Measurements from ENCODE around the gene HDAC10.

HDAC10 gene

DNA sequence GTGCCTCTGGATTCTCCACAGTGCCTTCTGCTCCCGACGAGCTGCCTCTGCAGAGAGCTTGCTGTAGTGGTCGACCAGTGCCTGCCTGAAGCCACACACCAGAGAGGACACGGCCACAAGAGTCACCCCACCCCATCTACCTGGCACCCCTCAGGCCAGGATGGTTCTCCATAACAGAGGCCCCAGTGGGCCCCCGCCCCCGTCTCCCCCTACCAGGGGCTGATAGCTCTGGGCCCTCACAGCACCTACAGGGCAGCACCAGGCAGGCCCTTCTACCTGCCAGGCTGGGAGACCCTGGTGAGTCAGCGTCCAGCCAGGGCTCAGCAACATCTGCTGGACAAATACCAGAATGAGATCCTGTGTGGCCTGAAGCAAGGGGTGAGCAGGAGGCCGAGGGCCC lies 28.6 kb downstream of the HDAC10 start:
- H3K4me1 ChIP-seq (ENCODE audit: control insufficient read depth in 1 of 2, insufficient read depth in 1 of 2, low read depth in 1 of 2, low read length in 1 of 2): no peaks in the 10 kb centered on the region
- H3K27me3 ChIP-seq: no peaks in the 10 kb centered on the region
- H3K27ac ChIP-seq: no peak overlapping the region
- peaks cover 99% of the 10 kb centered on the region for H3K36me3 ChIP-seq
- no peaks in the 10 kb centered on the region for H3K9me3 ChIP-seq
- TF ChIP-seq, protein P1, sequence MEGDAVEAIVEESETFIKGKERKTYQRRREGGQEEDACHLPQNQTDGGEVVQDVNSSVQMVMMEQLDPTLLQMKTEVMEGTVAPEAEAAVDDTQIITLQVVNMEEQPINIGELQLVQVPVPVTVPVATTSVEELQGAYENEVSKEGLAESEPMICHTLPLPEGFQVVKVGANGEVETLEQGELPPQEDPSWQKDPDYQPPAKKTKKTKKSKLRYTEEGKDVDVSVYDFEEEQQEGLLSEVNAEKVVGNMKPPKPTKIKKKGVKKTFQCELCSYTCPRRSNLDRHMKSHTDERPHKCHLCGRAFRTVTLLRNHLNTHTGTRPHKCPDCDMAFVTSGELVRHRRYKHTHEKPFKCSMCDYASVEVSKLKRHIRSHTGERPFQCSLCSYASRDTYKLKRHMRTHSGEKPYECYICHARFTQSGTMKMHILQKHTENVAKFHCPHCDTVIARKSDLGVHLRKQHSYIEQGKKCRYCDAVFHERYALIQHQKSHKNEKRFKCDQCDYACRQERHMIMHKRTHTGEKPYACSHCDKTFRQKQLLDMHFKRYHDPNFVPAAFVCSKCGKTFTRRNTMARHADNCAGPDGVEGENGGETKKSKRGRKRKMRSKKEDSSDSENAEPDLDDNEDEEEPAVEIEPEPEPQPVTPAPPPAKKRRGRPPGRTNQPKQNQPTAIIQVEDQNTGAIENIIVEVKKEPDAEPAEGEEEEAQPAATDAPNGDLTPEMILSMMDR (IDR thresholded peaks at IDR 0.05): no peak
- H3K4me3 ChIP-seq (ENCODE audit: low read depth in 1 of 2, low read length in 1 of 2): no peak overlapping the region

DNA sequence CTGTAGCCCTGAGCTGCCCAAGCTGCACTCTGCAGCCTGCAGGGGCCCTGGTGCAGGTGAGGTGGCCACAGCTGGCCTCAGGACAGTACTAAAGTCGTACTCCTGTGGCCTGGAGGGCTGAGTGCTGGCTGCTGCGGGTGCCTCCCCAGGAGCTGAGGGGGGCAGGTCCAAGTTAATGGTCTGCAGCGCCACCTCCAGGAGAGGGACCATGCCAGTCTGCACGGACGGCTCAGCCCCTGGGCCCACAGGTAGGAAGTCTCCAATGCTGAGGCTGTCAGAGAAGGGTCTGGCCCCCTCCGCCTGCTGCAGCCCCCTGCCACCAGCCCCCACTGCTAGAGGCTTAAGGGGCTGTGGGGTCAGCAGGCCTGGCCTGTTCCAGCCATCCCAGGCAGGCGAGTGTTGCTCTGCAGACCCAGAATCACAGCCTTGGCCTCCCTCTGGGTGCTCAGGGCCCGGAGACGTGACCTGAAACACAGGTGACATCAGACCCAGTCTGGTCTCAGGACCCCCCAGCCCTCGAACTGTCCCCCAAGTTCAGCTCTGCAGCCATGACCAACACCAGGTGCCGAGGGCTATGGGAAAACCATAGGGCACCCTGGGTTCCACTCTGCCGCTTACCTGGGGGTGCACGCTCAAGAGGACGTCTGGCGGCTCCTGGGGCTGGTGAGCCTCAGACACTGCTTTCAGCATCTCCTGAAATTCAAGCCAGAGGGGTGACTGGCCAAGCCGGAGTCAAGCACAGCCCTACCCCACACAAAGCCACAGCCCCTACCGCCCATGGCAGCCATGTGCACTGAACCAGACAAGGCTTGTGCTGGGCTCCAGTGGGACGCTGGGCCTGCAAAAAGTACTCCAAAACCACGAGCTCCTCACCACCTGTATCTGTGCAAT lies 29.4 kb downstream of the HDAC10 start:
- TF ChIP-seq, protein P1 (IDR thresholded peaks at IDR 0.05): no peak
- Histone ChIP-seq H3K36me3 (peaks cover 99% of the 10 kb centered on the region), H3K4me1 (ENCODE audit: control insufficient read depth in 1 of 2, insufficient read depth in 1 of 2, low read depth in 1 of 2, low read length in 1 of 2) (no peaks in the 10 kb centered on the region), H3K27me3 (no peaks in the 10 kb centered on the region), H3K9me3 (no peaks in the 10 kb centered on the region), H3K4me3 (ENCODE audit: low read depth in 1 of 2, low read length in 1 of 2) (no peak overlapping the region), H3K27ac (no peak overlapping the region)

DNA sequence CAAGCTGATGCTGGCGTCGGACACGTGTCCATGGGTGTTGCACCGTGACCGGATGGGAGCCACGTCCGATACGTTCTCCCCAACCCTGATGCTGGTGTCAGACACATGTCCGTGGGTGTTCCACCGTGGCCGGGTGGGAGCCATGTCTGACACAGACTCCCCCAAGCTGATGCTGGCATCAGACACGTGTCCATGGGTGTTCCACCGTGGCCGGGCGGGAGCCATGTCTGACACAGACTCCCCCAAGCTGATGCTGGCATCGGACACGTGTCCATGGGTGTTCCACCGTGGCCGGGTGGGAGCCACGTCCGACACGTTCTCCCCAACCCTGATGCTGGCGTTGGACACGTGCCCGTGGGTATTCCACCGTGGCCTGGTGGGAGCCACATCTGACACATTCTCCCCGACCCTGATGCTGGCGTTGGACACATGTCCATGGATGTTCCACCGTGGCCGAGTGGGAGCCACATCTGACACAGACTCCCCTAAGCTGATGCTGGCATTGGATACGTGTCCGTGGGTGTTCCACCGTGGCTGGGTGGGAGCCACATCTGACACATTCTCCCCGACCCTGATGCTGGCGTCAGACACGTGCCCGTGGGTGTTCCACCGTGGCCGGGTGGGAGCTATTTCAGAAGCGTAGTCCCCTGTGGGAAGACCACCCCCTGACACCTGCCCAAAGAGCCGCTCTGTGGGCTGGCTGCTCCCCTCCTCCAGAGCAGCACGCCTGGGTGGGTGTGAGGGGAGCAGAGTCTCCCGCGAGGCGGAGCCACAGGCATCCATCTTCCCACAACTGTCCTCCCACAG lies 30.3 kb downstream of the HDAC10 start:
- Histone ChIP-seq H3K36me3 (peaks cover 99% of the 10 kb centered on the region), H3K9me3 (no peaks in the 10 kb centered on the region), H3K4me3 (ENCODE audit: low read depth in 1 of 2, low read length in 1 of 2) (no peak overlapping the region), H3K27me3 (no peaks in the 10 kb centered on the region), H3K27ac (no peak overlapping the region), H3K4me1 (ENCODE audit: control insufficient read depth in 1 of 2, insufficient read depth in 1 of 2, low read depth in 1 of 2, low read length in 1 of 2) (no peaks in the 10 kb centered on the region)
- TF ChIP-seq, protein P1 (IDR thresholded peaks at IDR 0.05): no peak

DNA sequence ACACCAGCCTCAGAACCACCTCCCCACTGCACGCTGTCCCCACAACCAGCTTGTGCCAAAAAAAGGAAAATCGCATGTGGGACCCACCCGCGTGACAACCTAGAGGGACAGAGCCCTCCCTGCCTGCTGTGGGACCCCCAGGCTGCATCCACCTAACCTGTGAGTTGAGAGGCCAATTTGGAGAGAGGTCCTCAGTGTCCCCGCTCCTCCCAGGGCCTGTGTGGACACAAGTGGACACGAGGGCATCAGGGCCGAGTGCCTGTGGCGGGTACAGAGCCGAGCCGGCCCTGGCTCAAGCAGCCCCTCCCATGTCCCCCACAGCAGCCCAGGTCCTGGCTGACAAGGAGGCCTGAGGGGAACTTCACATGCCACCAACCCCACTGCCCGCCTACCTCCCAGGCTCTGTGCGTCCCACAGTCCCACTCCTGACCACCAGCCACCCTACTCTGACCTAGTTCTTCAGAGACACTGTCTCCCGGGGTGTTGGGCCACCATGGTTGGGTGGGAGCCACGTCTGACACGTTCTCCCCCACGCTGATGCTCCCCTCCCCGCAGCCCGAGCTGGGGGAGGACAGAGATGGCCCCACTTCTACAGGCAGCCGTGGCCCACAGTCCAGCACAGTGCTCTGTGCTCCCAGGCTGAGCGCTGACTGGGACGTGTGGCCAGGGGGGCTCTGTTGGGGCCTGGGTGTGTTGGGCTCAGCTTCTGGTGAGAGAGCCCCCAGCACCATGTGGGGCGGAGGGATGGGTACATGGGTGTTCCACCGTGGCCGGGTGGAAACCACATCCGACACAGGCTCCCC lies 31.1 kb downstream of the HDAC10 start:
- Histone ChIP-seq H3K36me3 (peaks cover 99% of the 10 kb centered on the region), H3K4me3 (ENCODE audit: low read depth in 1 of 2, low read length in 1 of 2) (no peak overlapping the region), H3K9me3 (no peaks in the 10 kb centered on the region), H3K4me1 (ENCODE audit: control insufficient read depth in 1 of 2, insufficient read depth in 1 of 2, low read depth in 1 of 2, low read length in 1 of 2) (no peaks in the 10 kb centered on the region), H3K27me3 (no peaks in the 10 kb centered on the region), H3K27ac (no peak overlapping the region)
- TF ChIP-seq, protein P1 (IDR thresholded peaks at IDR 0.05): no peak

DNA sequence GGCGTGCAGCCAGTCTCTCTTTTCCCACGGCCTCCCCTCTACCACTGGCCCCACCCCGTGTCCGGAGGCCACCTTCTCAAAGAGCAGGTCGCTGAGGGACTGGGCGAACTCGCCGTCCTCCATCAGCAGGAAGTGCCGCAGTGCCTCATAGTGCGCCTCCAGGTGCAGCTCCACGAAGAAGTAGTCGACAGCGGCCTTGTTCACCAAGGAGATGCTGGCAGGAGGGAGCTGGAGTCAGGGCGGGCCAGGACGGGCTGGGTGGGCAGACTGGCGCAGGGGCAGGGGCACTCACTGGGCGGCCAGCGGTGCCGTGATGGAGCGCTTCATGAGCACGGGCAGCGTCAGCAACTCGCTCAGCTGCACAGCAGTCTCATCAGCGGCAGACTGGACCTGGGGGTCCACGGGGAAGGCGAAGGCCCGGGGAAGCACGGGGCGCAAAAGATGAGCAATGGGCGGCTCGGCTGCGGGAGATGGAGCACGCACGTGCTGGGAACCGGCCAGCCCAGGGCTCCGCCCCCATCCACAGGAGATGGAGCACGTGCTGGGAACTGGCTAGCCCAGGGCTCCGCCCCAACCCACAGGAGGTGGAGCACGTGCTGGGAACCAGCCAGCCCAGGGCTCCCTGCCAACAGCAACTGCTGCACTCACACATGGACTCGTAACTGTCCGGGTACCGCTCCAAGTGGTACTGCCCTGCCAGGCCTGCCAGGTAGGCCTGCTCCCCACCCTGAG lies 31.9 kb downstream of the HDAC10 start:
- no peaks in the 10 kb centered on the region for H3K4me1 ChIP-seq (ENCODE audit: control insufficient read depth in 1 of 2, insufficient read depth in 1 of 2, low read depth in 1 of 2, low read length in 1 of 2)
- no peaks in the 10 kb centered on the region for H3K9me3 ChIP-seq
- no peaks in the 10 kb centered on the region for H3K27me3 ChIP-seq
- peaks cover 99% of the 10 kb centered on the region for H3K36me3 ChIP-seq
- H3K27ac ChIP-seq: no peak overlapping the region
- TF ChIP-seq, protein P1 (IDR thresholded peaks at IDR 0.05): no peak
- no peak overlapping the region for H3K4me3 ChIP-seq (ENCODE audit: low read depth in 1 of 2, low read length in 1 of 2)

Data from neutrophil (primary cell).